ENCODE results near the gene FAM174A.

Gene FAM174A

DNA sequence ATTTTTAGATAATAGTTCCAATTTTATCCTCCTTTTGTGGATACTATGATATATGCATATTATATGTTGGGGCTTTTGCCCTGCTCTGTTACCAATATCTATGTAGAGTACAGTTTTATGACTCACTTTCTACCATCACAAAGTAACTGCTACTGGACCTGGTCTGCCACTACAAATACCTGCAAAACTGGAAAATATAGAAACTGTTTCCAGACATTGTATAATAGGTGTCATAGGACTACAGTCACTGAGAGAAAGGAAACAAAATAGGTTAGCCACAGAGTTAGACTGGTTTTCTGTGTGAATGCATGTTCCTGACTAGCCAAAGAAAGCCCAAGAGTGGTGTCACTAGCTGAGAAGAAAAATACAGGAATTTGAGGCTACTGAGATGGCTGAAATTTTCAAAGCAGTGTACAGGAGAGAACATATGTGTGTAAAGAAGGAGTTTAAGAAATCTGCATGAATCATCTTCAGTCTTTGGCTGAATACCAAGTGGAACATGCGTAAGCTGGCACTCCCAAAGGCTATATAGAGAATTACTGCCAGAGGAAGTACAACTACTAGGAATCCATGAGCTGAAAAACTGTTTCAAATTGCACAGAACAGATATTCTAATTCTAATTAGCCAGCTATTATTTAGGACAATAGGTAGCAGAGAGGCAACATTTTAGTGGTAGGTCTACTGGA, 29.0 kb upstream of the FAM174A start:
- no peak overlapping the region for H2AFZ ChIP-seq
- no peaks in the 10 kb centered on the region for H3K9me3 ChIP-seq (ENCODE audit: control insufficient read depth, low read length)
- no peak overlapping the region for H3K4me3 ChIP-seq (ENCODE audit: low read depth, low read length)
- no peaks in the 10 kb centered on the region for H3K36me3 ChIP-seq (ENCODE audit: control insufficient read depth, insufficient read depth, low read length)
- H3K27ac ChIP-seq: no peak overlapping the region
- H3K27me3 ChIP-seq (ENCODE audit: control insufficient read depth, insufficient read depth, low read length): no peaks in the 10 kb centered on the region
- TF ChIP-seq, protein P1, sequence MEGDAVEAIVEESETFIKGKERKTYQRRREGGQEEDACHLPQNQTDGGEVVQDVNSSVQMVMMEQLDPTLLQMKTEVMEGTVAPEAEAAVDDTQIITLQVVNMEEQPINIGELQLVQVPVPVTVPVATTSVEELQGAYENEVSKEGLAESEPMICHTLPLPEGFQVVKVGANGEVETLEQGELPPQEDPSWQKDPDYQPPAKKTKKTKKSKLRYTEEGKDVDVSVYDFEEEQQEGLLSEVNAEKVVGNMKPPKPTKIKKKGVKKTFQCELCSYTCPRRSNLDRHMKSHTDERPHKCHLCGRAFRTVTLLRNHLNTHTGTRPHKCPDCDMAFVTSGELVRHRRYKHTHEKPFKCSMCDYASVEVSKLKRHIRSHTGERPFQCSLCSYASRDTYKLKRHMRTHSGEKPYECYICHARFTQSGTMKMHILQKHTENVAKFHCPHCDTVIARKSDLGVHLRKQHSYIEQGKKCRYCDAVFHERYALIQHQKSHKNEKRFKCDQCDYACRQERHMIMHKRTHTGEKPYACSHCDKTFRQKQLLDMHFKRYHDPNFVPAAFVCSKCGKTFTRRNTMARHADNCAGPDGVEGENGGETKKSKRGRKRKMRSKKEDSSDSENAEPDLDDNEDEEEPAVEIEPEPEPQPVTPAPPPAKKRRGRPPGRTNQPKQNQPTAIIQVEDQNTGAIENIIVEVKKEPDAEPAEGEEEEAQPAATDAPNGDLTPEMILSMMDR (IDR thresholded peaks at IDR 0.05): no peak
- no peak overlapping the region for H3K9ac ChIP-seq
- H3K79me2 ChIP-seq: no peaks in the 10 kb centered on the region
- no peak overlapping the region for H3K4me2 ChIP-seq (ENCODE audit: low read length)
- H3K4me1 ChIP-seq: no peaks in the 10 kb centered on the region

DNA sequence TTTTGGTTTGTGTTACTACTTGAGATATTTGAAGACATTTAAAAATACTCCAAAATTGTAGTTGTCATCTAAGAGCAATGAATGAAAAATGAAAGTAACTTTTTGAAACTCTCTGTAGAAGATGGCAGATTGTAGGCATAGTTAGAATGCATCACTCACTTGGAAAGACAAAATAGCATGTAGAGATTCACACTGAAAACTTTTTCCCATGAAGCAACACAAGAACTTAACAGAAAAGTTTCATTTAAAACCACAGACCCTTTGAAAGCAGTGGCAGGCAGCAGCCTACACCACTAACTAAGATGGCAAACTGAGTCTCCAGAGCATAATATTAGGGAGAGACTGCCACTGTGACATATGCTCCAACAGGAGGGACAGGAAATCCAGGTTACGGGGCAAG, 18.9 kb upstream of the FAM174A start:
- Histone ChIP-seq H3K36me3 (ENCODE audit: control insufficient read depth, insufficient read depth, low read length) (no peaks in the 10 kb centered on the region), H3K4me1 (no peaks in the 10 kb centered on the region), H3K27ac (no peak overlapping the region), H3K4me2 (ENCODE audit: low read length) (no peak overlapping the region), H3K9ac (no peak overlapping the region), H2AFZ (no peak overlapping the region), H3K27me3 (ENCODE audit: control insufficient read depth, insufficient read depth, low read length) (no peaks in the 10 kb centered on the region), H3K79me2 (no peaks in the 10 kb centered on the region), H3K9me3 (ENCODE audit: control insufficient read depth, low read length) (no peaks in the 10 kb centered on the region), H3K4me3 (ENCODE audit: low read depth, low read length) (no peak overlapping the region)
- TF ChIP-seq, protein P1 (IDR thresholded peaks at IDR 0.05): no peak

DNA sequence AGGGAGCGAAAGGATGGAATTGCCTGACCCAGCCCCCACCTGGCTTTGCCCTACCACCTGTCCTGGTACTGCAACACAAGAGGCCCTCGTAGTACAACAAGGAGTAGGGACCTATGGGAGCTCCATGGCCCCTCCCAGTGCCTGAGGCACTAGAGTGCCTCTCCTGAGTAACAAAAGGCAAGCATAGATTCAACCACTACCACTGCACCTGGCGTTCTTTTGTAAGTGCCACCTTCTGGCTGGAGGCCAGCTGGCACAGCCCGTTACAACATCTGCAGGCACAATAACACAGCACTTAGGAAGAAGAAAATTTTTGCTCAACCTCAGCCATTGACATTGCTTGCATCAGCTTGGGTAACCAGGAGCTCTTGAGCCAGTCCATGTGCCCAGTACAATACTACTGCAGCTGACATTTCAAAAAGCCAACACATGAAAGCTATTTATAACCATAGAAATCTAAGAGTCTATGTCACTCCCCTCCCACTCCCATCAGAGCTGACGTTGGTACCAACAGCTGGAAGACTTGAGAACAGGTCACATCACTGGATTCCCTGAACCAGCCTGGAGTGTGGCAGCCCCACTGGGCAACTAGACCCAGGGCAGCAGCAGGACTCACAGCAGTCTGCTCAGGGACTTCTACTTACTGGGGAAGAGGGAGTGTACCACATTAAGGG, 17.7 kb upstream of the FAM174A start:
- H3K9me3 ChIP-seq (ENCODE audit: control insufficient read depth, low read length): no peaks in the 10 kb centered on the region
- no peak overlapping the region for H2AFZ ChIP-seq
- no peaks in the 10 kb centered on the region for H3K36me3 ChIP-seq (ENCODE audit: control insufficient read depth, insufficient read depth, low read length)
- TF ChIP-seq, protein P1 (IDR thresholded peaks at IDR 0.05): no peak
- no peaks in the 10 kb centered on the region for H3K79me2 ChIP-seq
- H3K27me3 ChIP-seq (ENCODE audit: control insufficient read depth, insufficient read depth, low read length): no peaks in the 10 kb centered on the region
- H3K4me1 ChIP-seq: no peaks in the 10 kb centered on the region
- H3K4me2 ChIP-seq (ENCODE audit: low read length): no peak overlapping the region
- H3K27ac ChIP-seq: no peak overlapping the region
- no peak overlapping the region for H3K9ac ChIP-seq
- no peak overlapping the region for H3K4me3 ChIP-seq (ENCODE audit: low read depth, low read length)

DNA sequence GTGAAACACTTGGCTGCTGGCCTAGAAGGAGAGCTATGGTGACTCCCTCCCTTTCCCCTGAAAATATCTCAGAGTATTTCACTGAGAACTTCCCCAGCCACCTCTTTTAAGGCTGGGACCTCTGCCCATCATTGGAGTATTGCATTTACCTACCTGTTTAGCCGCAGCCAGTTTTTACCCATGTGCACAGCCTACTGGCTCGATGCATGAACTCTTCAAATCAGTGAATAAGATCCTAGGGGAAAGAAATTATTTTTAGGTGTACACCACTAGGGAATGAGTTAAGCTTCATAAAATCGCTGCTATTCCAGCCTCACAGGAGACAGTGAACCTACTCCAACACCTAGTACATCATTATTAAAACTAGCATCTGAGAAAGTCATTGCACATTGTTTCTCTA, 16.8 kb upstream of the FAM174A start:
- H3K36me3 ChIP-seq (ENCODE audit: control insufficient read depth, insufficient read depth, low read length): no peaks in the 10 kb centered on the region
- H3K27ac ChIP-seq: no peak overlapping the region
- H3K4me2 ChIP-seq (ENCODE audit: low read length): no peak overlapping the region
- H3K27me3 ChIP-seq (ENCODE audit: control insufficient read depth, insufficient read depth, low read length): no peaks in the 10 kb centered on the region
- no peak overlapping the region for H3K9ac ChIP-seq
- no peaks in the 10 kb centered on the region for H3K9me3 ChIP-seq (ENCODE audit: control insufficient read depth, low read length)
- no peaks in the 10 kb centered on the region for H3K4me1 ChIP-seq
- no peak overlapping the region for H2AFZ ChIP-seq
- no peaks in the 10 kb centered on the region for H3K79me2 ChIP-seq
- TF ChIP-seq, protein P1 (IDR thresholded peaks at IDR 0.05): no peak
- no peak overlapping the region for H3K4me3 ChIP-seq (ENCODE audit: low read depth, low read length)

DNA sequence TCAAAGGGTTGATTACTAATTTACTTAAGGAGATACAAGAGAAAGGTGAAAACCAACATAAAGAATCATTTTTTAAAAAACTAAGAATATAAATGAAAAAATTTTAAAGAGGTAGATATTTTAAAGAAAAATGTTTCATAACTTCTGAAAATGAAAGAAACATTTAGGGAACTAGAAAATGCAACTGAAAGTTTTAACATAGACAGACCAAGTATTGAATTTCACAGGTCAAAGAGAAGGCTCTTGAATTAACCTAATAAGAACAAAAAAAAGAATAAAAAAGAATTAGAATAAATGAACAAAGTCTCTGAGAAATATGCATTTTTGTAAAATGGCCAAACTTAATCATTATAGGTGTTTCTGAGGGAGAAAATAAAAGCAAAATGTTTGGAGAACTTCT, 16.1 kb upstream of the FAM174A start:
- Histone ChIP-seq H3K27ac (no peak overlapping the region), H3K4me3 (ENCODE audit: low read depth, low read length) (no peak overlapping the region), H3K27me3 (ENCODE audit: control insufficient read depth, insufficient read depth, low read length) (no peaks in the 10 kb centered on the region), H3K9ac (no peak overlapping the region), H3K9me3 (ENCODE audit: control insufficient read depth, low read length) (no peaks in the 10 kb centered on the region), H3K36me3 (ENCODE audit: control insufficient read depth, insufficient read depth, low read length) (no peaks in the 10 kb centered on the region), H3K79me2 (no peaks in the 10 kb centered on the region), H3K4me2 (ENCODE audit: low read length) (no peak overlapping the region), H2AFZ (no peak overlapping the region), H3K4me1 (no peaks in the 10 kb centered on the region)
- TF ChIP-seq, protein P1 (IDR thresholded peaks at IDR 0.05): no peak

Measured in parathyroid adenoma (tissue), 2 donors.